ENCODE data around the gene RALY.

The RALY gene

DNA sequence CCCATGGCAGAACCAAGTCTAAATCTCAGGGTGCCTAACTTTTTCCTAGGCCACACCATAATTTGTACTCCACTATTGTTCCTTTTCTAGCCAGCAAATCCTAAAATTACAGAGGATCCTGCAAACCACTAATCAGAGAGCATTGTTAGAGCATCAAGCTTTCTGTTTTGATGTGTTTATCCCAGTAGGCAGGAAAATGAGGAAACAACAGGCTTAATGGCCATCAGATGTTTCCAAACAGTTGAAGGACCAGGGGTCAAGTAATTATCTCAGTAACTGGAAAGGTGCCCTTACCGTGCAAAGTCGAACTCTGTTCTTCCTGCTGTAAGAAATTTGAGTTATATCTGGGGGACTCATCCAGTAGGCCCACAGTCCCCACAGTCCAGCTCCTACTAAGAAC lies 58.7 kb downstream of the RALY start:
- DNase-seq, result no peak

- no peak for DNase-seq
These were observed 61.6 kb downstream of the RALY start for GRCh38 chr20:34055290-34055689.

GRCh38 chr20:34058831-34059230 lies 65.1 kb downstream of the RALY start:
- no peak for DNase-seq

DNA sequence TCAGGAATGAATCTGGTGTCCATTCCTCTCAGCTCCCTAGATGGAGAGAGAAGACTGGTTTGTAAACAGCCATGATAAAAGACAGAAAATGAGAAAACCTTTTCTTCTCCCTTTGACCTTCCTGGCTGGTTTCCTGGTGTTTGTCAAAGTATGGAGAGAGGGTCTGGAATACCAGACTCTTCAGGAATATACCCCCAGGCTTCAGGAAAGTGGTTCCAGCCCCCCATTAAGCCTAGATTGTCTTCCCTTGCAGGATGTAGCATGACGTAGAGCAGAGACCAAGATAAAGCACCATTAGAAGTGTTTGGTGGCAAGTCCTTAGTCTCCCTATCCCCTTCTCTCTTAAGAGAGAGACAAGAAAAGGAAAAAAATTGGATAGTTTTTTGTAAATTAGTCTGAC lies 67.3 kb downstream of the RALY start:
- no peak for DNase-seq

DNA sequence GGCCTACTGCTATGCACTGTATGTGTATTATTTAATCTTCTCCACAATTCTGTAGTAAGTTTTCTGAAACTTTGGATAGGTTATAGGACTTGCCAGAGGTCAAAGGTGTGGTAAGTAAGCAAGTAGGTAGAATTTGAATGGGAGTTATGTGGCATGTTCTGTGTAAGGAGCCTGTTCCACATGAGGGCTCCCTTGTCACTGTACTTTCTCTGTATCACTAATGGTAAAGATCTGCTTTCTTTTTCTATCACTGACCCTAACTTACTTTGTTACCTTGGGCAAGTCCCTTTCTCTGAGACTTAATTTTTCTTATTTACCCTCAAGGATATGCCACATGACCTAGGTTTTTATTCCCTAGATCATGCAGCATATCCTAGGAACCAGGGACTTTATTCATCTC lies 68.0 kb downstream of the RALY start:
- no peak for DNase-seq

DNA sequence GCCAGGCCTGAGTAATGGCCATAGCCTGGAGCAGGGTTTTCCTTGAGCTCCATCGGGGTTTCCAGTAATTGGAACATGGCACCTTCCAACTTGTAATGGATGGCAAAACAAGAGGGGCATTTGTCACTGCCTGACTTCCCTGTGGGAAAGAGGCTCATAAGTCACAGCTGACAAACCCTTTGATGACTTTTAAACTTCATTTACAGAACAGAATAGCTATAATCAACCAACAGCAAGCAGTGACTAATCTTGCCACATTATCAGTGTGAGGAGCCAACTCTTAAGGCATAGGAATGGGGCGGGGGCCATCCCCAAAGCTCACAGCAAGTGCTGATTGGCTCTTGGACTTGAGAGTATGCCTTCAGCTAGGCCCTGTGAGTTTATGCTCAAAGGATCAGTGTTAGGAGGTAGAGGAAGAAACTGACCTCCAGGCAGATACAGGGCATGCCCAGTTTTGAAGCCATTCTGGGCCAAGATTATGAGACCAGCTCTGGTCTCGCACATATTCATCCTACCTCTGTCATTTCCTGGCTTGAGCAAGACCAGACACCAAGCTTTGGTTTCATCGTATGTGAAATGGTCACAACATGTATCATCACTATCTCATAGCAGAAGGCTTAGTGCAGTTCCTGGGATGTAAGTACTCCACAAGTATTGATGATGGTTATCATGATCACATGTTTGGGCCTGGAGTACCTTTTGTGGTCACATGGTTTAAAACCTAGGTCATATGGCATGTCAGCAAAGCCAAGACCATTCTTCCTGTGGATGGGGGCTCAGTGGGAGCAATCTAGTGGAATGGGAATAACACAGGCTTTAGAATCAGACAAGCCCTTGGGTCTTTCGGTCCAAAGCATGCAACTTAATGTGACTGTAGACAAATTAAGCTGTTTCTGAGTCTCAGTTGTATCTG lies 69.1 kb downstream of the RALY start:
- no peak for DNase-seq

- no peak for DNase-seq
These were observed 70.6 kb downstream of the RALY start for GRCh38 chr20:34064286-34064685.

GRCh38 chr20:34065260-34065659 lies 71.5 kb downstream of the RALY start:
- DNase-seq, result no peak

DNA sequence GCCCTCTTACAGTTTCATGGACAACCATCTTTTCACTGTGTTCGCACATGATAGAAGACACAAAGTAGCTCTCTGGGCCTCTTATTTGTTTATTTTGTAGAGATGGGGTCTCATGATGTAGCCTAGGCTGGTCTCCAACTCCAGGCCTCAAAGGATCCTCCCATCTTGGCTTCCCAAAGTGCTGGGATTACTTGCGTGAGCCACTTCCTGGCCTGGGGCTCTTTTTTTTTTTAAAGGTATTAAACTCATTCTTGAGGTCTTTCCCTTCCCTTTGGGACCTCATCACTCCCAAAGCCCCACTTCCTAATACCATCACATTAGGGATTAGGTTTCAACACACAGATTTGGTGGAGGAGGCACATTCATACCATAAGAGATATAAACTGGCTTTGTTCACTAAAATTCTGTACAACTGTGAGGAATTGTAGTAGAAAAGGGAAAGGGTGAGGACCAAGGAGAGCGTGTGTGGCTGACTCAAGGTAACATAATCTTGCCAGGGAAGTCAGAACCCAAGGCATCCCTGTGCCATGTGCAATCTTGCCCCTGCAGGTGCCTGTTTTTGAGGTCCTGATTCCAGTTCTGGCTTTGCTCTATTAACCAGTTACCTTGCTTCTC lies 72.9 kb downstream of the RALY start:
- no peak for DNase-seq

DNA sequence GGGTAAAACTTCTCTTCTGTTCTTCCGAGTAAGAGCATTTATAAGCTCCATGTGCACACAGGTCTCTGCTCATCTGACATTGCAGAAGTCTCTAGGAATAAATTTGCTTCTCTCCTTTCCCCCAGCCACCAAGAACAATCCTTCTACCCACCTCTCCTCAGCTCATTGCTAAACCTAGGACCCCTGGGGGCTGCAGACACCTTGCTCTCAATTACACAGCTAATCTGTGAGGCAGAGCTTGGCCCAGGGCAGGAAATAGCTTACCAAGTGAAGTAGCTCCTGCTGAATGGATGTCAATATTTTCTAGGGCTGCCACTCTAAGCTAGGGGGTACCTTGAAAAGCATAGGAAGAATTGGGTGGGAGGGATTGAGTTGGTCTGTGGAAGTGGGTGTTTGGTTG lies 74.3 kb downstream of the RALY start:
- DNase-seq, result no peak

- DNase-seq, result peak; percentile 61
These were observed 75.8 kb downstream of the RALY start for GRCh38 chr20:34069341-34070078.

DNA sequence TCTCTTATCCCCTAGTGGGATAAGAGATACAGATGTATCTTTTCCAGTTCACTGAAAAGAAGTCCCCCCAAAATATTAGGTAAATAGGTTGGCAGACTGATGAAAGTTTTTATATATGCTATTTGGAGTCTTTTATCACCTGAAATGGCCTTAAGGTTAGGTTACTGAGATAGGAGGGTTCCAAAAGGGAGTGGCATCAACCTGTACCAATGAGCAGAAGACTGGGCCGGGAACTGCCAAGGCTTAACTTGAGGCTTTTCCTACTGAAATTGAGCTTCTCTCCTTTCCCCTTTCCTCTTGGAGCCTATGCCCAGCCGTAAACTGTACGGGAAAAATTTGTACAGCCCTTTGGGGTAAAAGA lies 76.3 kb downstream of the RALY start:
- no peak for DNase-seq

DNA sequence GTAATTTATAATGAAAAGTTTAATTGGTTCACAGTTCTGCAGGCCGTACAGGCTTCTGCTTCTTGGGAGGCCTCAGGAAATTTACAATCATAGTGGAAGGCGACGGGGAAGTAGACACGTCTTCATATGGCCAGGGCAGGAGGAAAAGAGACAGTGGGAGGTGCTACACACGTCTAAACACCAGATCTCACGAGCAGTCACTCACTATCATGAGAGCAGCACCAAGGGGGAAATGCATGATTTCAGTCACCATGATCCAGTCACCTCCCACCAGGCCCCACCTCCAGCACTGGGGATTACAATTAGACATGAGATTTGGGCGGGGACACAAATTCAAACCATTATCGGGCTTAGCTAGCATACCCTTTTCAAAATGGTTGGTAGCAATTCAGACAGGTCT lies 77.1 kb downstream of the RALY start:
- DNase-seq, result no peak

DNA sequence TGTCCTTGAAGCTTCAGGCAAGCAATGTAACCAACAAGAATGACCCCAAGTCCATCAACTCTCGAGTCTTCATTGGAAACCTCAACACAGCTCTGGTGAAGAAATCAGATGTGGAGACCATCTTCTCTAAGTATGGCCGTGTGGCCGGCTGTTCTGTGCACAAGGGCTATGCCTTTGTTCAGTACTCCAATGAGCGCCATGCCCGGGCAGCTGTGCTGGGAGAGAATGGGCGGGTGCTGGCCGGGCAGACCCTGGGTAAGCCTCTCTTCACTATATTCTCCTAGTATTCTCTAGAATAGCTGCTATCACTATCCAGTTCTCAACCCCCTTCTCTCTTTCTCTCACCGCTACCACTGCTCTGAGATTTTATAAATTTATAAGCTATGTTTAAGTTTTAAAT lies 78.4 kb downstream of the RALY start:
- DNase-seq, result no peak

- DNase-seq, result no peak
These were observed 79.1 kb downstream of the RALY start for GRCh38 chr20:34072778-34073177.

- DNase-seq, result no peak
These were observed 80.5 kb downstream of the RALY start for GRCh38 chr20:34074101-34074760.

DNA sequence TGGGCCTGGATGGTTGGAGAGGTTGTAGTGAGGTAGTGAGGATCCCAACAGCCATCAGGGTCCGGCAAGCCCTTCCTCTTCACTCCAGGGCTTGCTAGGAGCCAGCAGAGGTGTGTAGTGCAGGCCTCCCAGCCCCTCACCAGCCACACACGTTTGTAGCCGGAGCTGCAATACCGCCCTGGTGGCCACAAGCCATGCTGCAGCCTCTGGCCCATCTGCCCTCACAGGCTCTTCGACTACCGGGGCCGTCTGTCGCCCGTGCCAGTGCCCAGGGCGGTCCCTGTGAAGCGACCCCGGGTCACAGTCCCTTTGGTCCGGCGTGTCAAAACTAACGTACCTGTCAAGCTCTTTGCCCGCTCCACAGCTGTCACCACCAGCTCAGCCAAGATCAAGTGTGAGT lies 81.9 kb downstream of the RALY start:
- DNase-seq, result no peak

DNA sequence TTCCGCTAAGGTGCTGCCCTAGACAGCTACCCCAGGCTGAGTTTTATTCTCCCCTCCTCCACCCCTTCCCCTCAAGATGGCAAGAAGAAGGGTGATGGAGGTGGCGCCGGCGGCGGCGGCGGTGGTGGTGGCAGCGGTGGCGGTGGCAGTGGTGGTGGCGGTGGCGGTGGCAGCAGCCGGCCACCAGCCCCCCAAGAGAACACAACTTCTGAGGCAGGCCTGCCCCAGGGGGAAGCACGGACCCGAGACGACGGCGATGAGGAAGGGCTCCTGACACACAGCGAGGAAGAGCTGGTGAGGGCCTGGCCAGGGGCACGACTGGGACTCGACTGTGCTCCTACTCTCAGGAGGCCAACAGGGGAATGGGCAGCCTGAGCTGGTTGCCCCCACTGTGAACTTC lies 83.2 kb downstream of the RALY start:
- DNase-seq, result no peak

GRCh38 chr20:34078540-34078939 lies 84.8 kb downstream of the RALY start:
- no peak for DNase-seq

- DNase-seq, result no peak
These were observed 86.1 kb downstream of the RALY start for GRCh38 chr20:34079818-34080217.

GRCh38 chr20:34082232-34082887 lies 88.6 kb downstream of the RALY start:
- no peak for DNase-seq

GRCh38 chr20:34083137-34083536 lies 89.4 kb downstream of the RALY start:
- peak; percentile 19 for DNase-seq

DNA sequence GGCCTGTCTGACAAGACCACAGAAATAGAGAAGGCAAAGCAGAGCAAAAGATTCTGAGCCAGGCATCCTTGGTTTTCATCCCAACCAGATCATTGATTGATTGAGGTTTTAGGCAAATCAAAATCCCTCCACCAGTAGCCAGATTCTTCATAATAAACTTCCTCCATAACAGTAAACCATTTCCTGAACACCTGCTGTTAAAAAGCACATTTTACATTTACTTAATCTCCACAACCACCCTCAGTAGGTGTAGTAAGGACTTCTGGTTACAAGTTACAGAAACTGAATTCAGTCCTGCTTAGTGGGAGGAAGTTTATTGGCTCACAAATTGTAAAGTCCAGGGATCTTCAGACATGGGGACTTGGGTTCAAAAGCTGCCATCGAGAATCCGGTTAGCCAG lies 90.1 kb downstream of the RALY start:
- no peak for DNase-seq

Data from NCI-H446 treated with DMSO at 0.1 percent for 48 hours (cell line).